ENCODE data around the gene JMJD1C. TPM values are rescaled to one million over a fixed set of nuclear protein-coding genes. Genes with fewer than 3 reads are reported as not detected.

The JMJD1C gene
- total and polyA plus RNA-seq, 2 donors (not counting 3 experiments of a cell fraction or from before 2014, with no cell fraction given) = 32.1 to 97.1 TPM

- H3K9me1 ChIP-seq (replicated peaks; ENCODE audit: control insufficient read depth, extremely low read depth, insufficient read depth, low read length) = no peaks in the 10 kb centered on the region
- H3K9me3 ChIP-seq (replicated peaks; ENCODE audit: control insufficient read depth, insufficient read depth, low read length) = no peaks in the 10 kb centered on the region
- FAIRE-seq (no peak), DNase-seq (ENCODE audit: low read depth, low spot score) (no peak)
- no peaks in the 10 kb centered on the region for H3K4me1 ChIP-seq (ENCODE audit: control insufficient read depth, extremely low read depth, insufficient read depth, low read length)
- CTCF ChIA-PET = interaction anchor here (0.9 to 1.6 kb wide), 3 partner anchors 463 to 549 kb away, joined by 3 to 5 read pairs (median 5); no protein-coding TSS in a partner anchor
- dilution Hi-C loops (cut with MboI; ENCODE audit: extremely low pct_ligation_motif_present, low sequenced_read_pairs) (no loop called here), intact Hi-C loops (cut with micrococcal nuclease) (no loop called here)
- no peak overlapping the region for H3K4me3 ChIP-seq (replicated peaks in 1 of 3; ENCODE audit: insufficient read depth in 1 of 3, low read depth in 1 of 3, low read length in 3 of 3)
- no peak overlapping the region for H3K27ac ChIP-seq (ENCODE audit: insufficient read depth, low read depth, low read length)
- no TSS peak for BruUV-seq (replicated peaks)
- H3K27me3 ChIP-seq (ENCODE audit: control insufficient read depth in 2 of 2, insufficient read depth in 2 of 2, low read length in 2 of 2) = no peaks in the 10 kb centered on the region
- TF ChIP-seq POLR2AphosphoS5 (IDR thresholded peaks at IDR 0.05; ENCODE audit: insufficient read depth, low read depth, low read length) (no peak), JUN (IDR thresholded peaks at IDR 0.05; ENCODE audit: borderline replicate concordance, insufficient read depth, insufficient read length, low read depth) (no peak), CTCF (IDR thresholded peaks at IDR 0.05; ENCODE audit: extremely low read depth in 1 of 2, insufficient read depth in 1 of 2, low read depth in 1 of 2, low read length in 2 of 2) (no peak), EZH2 (IDR thresholded peaks at IDR 0.05; ENCODE audit: borderline replicate concordance, low read depth, low read length, severe bottlenecking) (no peak), GATA2 (IDR thresholded peaks at IDR 0.05; ENCODE audit: insufficient read depth, insufficient read length, low read depth, low read length) (no peak), FOS (IDR thresholded peaks at IDR 0.05; ENCODE audit: borderline replicate concordance, insufficient read depth, low read length) (no peak), MAX (IDR thresholded peaks at IDR 0.05; ENCODE audit: insufficient read depth, insufficient read length) (no peak), MYC (IDR thresholded peaks at IDR 0.05; ENCODE audit: low read depth, low read length) (no peak), POLR2A (IDR thresholded peaks at IDR 0.05; ENCODE audit: low read depth, low read length) (no peak)
- no peaks in the 10 kb centered on the region for H4K20me1 ChIP-seq (replicated peaks; ENCODE audit: control insufficient read depth, extremely low read depth, insufficient read depth, low read length)
- H3K36me3 ChIP-seq (ENCODE audit: control insufficient read depth in 2 of 2, extremely low read depth in 1 of 2, insufficient read depth in 2 of 2, low read length in 2 of 2) = peaks cover 7 to 32% of the 10 kb centered on the region in 2 experiments
- H3K9ac ChIP-seq (replicated peaks; ENCODE audit: extremely low read depth, insufficient read depth, low read length) = no peak overlapping the region
- POLR2A ChIA-PET = no interaction called here
- H3K79me2 ChIP-seq (ENCODE audit: control insufficient read depth, insufficient read depth, low read length) = peaks cover 1% of the 10 kb centered on the region
- no peak overlapping the region for H2AFZ ChIP-seq (ENCODE audit: low read depth, low read length)
- no peak overlapping the region for H3K4me2 ChIP-seq (ENCODE audit: insufficient read depth, low read length)
Measured at GRCh38 chr10:63171255-63171855, 294.4 kb downstream of the JMJD1C start.

All from endothelial cell of umbilical vein (primary cell).